HEK293 (cell line): ENCODE data around the gene MRM1.

Experiments used
- CTCF ChIA-PET: fragments of 350-600 bp; formaldehyde crosslinking; extraction: SDS; loops from one replicate; lab custom pipeline; 2021; ENCODE audit warnings: antibody characterized with exemption; lab: Yijun Ruan, JAX
- POLR2A ChIA-PET: fragments of 300-600 bp; formaldehyde crosslinking; extraction: SDS; loops from one replicate; lab custom pipeline; 2020; ENCODE audit warnings: antibody characterized with exemption, inconsistent platforms; lab: Yijun Ruan, JAX
- H3K27ac ChIP-seq: fragments of 200-500 bp; sonication (Bioruptor generic); 2 replicates; pipeline ENCODE4 v1.5.1; 2014; ENCODE audit warnings: low read depth, low read length, control low read depth, inconsistent platforms; ENCODE audit errors: extremely low read depth
- H3K36me3 ChIP-seq, 2 experiments: fragments of 200-500 bp in 1 of 2; sonication (Bioruptor generic) in 1 of 2; 1 replicate in 1 of 2; 2 replicates in 1 of 2; pipeline ENCODE4 v1.5.1; 2014 to 2017; ENCODE audit warnings: inconsistent platforms in 2 of 2, low read length in 2 of 2; ENCODE audit not compliant: control insufficient read depth in 2 of 2, insufficient read depth in 1 of 2
- H3K4me1 ChIP-seq: fragments of 200-500 bp; sonication (Bioruptor generic); 2 replicates; pipeline ENCODE4 v1.5.1; 2014; ENCODE audit warnings: mild to moderate bottlenecking, low read length, inconsistent platforms; ENCODE audit not compliant: control insufficient read depth, insufficient read depth
- H3K4me3 ChIP-seq: 2 replicates; pipeline ENCODE4 v1.5.1; 2011; ENCODE audit warnings: low read depth, mild to moderate bottlenecking, control low read depth, low read length, moderate library complexity
- H3K9me3 ChIP-seq: fragments of 200-500 bp; sonication (Bioruptor generic); 2 replicates; pipeline ENCODE4 v1.5.1; 2014; ENCODE audit warnings: low read depth, low read length, inconsistent platforms; ENCODE audit not compliant: control insufficient read depth, insufficient read depth
- FEZF1 ChIP-seq: fragments of 450-650 bp; formaldehyde crosslinking; IDR thresholded peaks from 2 replicates; pipeline ENCODE4 v1.5.1; 2016; ENCODE audit warnings: missing biosample characterization, missing genetic modification characterization
- GLIS1 ChIP-seq: fragments of 450-650 bp; formaldehyde crosslinking; IDR thresholded peaks from 2 replicates; pipeline ENCODE4 v1.5.1; 2016; ENCODE audit warnings: missing biosample characterization, missing genetic modification characterization
- IKZF3 ChIP-seq: fragments of 450-650 bp; IDR thresholded peaks from 2 replicates; pipeline ENCODE4 v1.5.0; 2018; ENCODE audit warnings: missing biosample characterization, mild to moderate bottlenecking, missing genetic modification characterization, moderate library complexity
- KLF7 ChIP-seq: fragments of 450-650 bp; formaldehyde crosslinking; IDR thresholded peaks from 2 replicates; pipeline ENCODE4 v1.5.1; 2016; ENCODE audit warnings: missing biosample characterization, missing genetic modification characterization, borderline replicate concordance
- KLF9 ChIP-seq: fragments of 450-650 bp; formaldehyde crosslinking; IDR thresholded peaks from 2 replicates; pipeline ENCODE4 v1.5.1; 2016; ENCODE audit warnings: missing biosample characterization, missing genetic modification characterization, low read depth
- SCRT2 ChIP-seq: fragments of 450-650 bp; formaldehyde crosslinking; IDR thresholded peaks from 2 replicates; pipeline ENCODE4 v1.5.1; 2016; ENCODE audit warnings: missing biosample characterization, missing genetic modification characterization
- SP2 ChIP-seq: fragments of 450-650 bp; formaldehyde crosslinking; IDR thresholded peaks from 2 replicates; pipeline ENCODE4 v1.5.1; 2016; ENCODE audit warnings: missing biosample characterization, missing genetic modification characterization
- ZIC2 ChIP-seq: fragments of 450-650 bp; formaldehyde crosslinking; IDR thresholded peaks from 2 replicates; pipeline ENCODE4 v1.5.1; 2016; ENCODE audit warnings: missing biosample characterization, missing genetic modification characterization
- ZNF10 ChIP-seq: fragments of 450-650 bp; formaldehyde crosslinking; IDR thresholded peaks from 2 replicates; pipeline ENCODE4 v1.5.1; 2017; ENCODE audit warnings: missing biosample characterization, missing genetic modification characterization
- ZNF366 ChIP-seq: fragments of 450-650 bp; formaldehyde crosslinking; conservative IDR thresholded peaks from 2 replicates; pipeline ENCODE4 v1.5.1; 2016; ENCODE audit warnings: missing biosample characterization, missing genetic modification characterization
- ZNF394 ChIP-seq: fragments of 450-650 bp; formaldehyde crosslinking; IDR thresholded peaks from 2 replicates; pipeline ENCODE4 v1.5.1; 2016; ENCODE audit warnings: missing biosample characterization, missing genetic modification characterization, mild to moderate bottlenecking, moderate library complexity, borderline replicate concordance
- ZNF530 ChIP-seq: fragments of 450-650 bp; formaldehyde crosslinking; IDR thresholded peaks from 2 replicates; pipeline ENCODE4 v1.5.1; 2016; ENCODE audit warnings: low read depth, missing biosample characterization, missing genetic modification characterization
- TF ChIP-seq, protein P1 (sequence below): fragments of 450-650 bp; formaldehyde crosslinking; IDR thresholded peaks from 2 replicates; pipeline ENCODE4 v1.5.1; 2016; ENCODE audit warnings: missing biosample characterization, missing genetic modification characterization
- TF ChIP-seq, protein P2 (sequence below): fragments of 450-650 bp; formaldehyde crosslinking; IDR thresholded peaks from 2 replicates; pipeline ENCODE4; 2016; ENCODE audit warnings: missing biosample characterization, missing genetic modification characterization
- TF ChIP-seq, protein P3 (sequence below): fragments of 450-650 bp; formaldehyde crosslinking; IDR thresholded peaks from 2 replicates; pipeline ENCODE4 v1.5.1; 2016; ENCODE audit warnings: missing biosample characterization, missing genetic modification characterization
- TF ChIP-seq, protein P4 (sequence below): fragments of 450-650 bp; formaldehyde crosslinking; IDR thresholded peaks from 2 replicates; pipeline ENCODE4 v1.5.1; 2017; ENCODE audit warnings: missing biosample characterization, missing genetic modification characterization
- TF ChIP-seq, protein P5 (sequence below): fragments of 450-650 bp; formaldehyde crosslinking; IDR thresholded peaks from 2 replicates; pipeline ENCODE4 v1.5.1; 2016; ENCODE audit warnings: missing biosample characterization, missing genetic modification characterization
- TF ChIP-seq, protein P6 (sequence below): fragments of 450-650 bp; formaldehyde crosslinking; IDR thresholded peaks from 2 replicates; pipeline ENCODE4 v1.5.1; 2016; ENCODE audit warnings: missing biosample characterization, missing genetic modification characterization, borderline replicate concordance
- TF ChIP-seq, protein P7 (sequence below): fragments of 450-650 bp; formaldehyde crosslinking; IDR thresholded peaks from 2 replicates; pipeline ENCODE4 v1.5.1; 2016; ENCODE audit warnings: missing biosample characterization, missing genetic modification characterization
- TF ChIP-seq, protein P8 (sequence below): fragments of 450-650 bp; formaldehyde crosslinking; IDR thresholded peaks from 2 replicates; pipeline ENCODE4 v1.5.1; 2016; ENCODE audit warnings: missing biosample characterization, missing genetic modification characterization

Gene MRM1

DNA sequence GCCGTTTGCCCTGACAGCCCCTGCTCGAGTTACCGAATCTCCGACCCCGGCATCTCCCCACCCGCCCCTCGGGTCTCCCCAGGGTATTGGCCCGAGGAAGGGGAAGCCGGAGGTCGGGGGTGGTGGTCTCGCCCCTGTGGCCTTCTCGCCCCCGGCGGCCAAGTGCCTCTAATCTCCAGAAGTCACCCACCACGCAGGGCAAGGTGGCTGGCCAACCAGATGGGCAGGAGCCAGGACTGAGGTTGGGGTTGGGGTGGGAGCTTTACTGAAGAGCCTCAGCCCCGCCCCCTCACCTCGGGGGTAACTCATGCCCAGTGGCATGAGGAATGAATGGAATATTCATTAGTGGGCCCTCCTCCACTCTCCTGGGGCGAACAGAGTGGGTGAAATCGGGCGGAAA lies 9.1 kb upstream of the MRM1 start:
- ChIA-PET POLR2A (interaction anchor here (1.2 to 3.4 kb wide), 3 partner anchors 10 to 58 kb away, joined by 3 to 70 read pairs (median 26); partner anchors contain the start of genes GGNBP2, MRM1 and MYO19), CTCF (interaction anchor here (0.6 to 3.0 kb wide), 4 partner anchors 10 to 439 kb away, joined by 3 to 32 read pairs (median 6); partner anchors contain the start of gene MRM1)
- peaks cover 10% of the 10 kb centered on the region; the same call in 1 of the 2 replicates for H3K4me1 ChIP-seq
- H3K4me3 ChIP-seq = peak overlapping the region; percentile 77
- peak overlapping the region; percentile 86; the same call in 1 of the 2 replicates for H3K27ac ChIP-seq
- H3K36me3 ChIP-seq = peaks cover 16 to 68% of the 10 kb centered on the region in 2 experiments
- H3K9me3 ChIP-seq = no peaks in the 10 kb centered on the region
- TF ChIP-seq, protein P1, sequence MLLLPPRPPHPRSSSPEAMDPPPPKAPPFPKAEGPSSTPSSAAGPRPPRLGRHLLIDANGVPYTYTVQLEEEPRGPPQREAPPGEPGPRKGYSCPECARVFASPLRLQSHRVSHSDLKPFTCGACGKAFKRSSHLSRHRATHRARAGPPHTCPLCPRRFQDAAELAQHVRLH = no peak
- TF ChIP-seq, protein P2, sequence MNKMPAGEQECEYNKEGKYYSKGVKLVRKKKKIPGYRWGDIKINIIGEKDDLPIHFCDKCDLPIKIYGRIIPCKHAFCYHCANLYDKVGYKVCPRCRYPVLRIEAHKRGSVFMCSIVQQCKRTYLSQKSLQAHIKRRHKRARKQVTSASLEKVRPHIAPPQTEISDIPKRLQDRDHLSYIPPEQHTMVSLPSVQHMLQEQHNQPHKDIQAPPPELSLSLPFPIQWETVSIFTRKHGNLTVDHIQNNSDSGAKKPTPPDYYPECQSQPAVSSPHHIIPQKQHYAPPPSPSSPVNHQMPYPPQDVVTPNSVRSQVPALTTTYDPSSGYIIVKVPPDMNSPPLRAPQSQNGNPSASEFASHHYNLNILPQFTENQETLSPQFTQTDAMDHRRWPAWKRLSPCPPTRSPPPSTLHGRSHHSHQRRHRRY (tag by site-specific recombination) = no peak
- TF ChIP-seq FEZF1 (tag by site-specific recombination) = no peak
- TF ChIP-seq ZIC2 (tag by site-specific recombination) = peak; percentile 38; the same call in 1 of the 2 replicates
- no peak for TF ChIP-seq ZNF366 (tag by site-specific recombination)
- TF ChIP-seq, protein P3, sequence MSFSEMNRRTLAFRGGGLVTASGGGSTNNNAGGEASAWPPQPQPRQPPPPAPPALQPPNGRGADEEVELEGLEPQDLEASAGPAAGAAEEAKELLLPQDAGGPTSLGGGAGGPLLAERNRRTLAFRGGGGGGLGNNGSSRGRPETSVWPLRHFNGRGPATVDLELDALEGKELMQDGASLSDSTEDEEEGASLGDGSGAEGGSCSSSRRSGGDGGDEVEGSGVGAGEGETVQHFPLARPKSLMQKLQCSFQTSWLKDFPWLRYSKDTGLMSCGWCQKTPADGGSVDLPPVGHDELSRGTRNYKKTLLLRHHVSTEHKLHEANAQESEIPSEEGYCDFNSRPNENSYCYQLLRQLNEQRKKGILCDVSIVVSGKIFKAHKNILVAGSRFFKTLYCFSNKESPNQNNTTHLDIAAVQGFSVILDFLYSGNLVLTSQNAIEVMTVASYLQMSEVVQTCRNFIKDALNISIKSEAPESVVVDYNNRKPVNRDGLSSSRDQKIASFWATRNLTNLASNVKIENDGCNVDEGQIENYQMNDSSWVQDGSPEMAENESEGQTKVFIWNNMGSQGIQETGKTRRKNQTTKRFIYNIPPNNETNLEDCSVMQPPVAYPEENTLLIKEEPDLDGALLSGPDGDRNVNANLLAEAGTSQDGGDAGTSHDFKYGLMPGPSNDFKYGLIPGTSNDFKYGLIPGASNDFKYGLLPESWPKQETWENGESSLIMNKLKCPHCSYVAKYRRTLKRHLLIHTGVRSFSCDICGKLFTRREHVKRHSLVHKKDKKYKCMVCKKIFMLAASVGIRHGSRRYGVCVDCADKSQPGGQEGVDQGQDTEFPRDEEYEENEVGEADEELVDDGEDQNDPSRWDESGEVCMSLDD (tag by site-specific recombination) = no peak
- TF ChIP-seq ZNF394 (tag by site-specific recombination) = no peak
- TF ChIP-seq IKZF3 = peak; percentile 13; the same call in 1 of the 2 replicates
- TF ChIP-seq, protein P4, sequence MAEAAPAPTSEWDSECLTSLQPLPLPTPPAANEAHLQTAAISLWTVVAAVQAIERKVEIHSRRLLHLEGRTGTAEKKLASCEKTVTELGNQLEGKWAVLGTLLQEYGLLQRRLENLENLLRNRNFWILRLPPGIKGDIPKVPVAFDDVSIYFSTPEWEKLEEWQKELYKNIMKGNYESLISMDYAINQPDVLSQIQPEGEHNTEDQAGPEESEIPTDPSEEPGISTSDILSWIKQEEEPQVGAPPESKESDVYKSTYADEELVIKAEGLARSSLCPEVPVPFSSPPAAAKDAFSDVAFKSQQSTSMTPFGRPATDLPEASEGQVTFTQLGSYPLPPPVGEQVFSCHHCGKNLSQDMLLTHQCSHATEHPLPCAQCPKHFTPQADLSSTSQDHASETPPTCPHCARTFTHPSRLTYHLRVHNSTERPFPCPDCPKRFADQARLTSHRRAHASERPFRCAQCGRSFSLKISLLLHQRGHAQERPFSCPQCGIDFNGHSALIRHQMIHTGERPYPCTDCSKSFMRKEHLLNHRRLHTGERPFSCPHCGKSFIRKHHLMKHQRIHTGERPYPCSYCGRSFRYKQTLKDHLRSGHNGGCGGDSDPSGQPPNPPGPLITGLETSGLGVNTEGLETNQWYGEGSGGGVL (tag by site-specific recombination) = no peak; the same call in 1 of the 2 replicates
- TF ChIP-seq, protein P5, sequence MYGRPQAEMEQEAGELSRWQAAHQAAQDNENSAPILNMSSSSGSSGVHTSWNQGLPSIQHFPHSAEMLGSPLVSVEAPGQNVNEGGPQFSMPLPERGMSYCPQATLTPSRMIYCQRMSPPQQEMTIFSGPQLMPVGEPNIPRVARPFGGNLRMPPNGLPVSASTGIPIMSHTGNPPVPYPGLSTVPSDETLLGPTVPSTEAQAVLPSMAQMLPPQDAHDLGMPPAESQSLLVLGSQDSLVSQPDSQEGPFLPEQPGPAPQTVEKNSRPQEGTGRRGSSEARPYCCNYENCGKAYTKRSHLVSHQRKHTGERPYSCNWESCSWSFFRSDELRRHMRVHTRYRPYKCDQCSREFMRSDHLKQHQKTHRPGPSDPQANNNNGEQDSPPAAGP (tag by site-specific recombination) = no peak
- no peak for TF ChIP-seq SCRT2 (tag by site-specific recombination)
- no peak for TF ChIP-seq ZNF530 (tag by site-specific recombination)
- no peak for TF ChIP-seq ZNF10 (tag by site-specific recombination)
- peak; percentile 55 for TF ChIP-seq GLIS1 (tag by site-specific recombination)
- TF ChIP-seq, protein P6, sequence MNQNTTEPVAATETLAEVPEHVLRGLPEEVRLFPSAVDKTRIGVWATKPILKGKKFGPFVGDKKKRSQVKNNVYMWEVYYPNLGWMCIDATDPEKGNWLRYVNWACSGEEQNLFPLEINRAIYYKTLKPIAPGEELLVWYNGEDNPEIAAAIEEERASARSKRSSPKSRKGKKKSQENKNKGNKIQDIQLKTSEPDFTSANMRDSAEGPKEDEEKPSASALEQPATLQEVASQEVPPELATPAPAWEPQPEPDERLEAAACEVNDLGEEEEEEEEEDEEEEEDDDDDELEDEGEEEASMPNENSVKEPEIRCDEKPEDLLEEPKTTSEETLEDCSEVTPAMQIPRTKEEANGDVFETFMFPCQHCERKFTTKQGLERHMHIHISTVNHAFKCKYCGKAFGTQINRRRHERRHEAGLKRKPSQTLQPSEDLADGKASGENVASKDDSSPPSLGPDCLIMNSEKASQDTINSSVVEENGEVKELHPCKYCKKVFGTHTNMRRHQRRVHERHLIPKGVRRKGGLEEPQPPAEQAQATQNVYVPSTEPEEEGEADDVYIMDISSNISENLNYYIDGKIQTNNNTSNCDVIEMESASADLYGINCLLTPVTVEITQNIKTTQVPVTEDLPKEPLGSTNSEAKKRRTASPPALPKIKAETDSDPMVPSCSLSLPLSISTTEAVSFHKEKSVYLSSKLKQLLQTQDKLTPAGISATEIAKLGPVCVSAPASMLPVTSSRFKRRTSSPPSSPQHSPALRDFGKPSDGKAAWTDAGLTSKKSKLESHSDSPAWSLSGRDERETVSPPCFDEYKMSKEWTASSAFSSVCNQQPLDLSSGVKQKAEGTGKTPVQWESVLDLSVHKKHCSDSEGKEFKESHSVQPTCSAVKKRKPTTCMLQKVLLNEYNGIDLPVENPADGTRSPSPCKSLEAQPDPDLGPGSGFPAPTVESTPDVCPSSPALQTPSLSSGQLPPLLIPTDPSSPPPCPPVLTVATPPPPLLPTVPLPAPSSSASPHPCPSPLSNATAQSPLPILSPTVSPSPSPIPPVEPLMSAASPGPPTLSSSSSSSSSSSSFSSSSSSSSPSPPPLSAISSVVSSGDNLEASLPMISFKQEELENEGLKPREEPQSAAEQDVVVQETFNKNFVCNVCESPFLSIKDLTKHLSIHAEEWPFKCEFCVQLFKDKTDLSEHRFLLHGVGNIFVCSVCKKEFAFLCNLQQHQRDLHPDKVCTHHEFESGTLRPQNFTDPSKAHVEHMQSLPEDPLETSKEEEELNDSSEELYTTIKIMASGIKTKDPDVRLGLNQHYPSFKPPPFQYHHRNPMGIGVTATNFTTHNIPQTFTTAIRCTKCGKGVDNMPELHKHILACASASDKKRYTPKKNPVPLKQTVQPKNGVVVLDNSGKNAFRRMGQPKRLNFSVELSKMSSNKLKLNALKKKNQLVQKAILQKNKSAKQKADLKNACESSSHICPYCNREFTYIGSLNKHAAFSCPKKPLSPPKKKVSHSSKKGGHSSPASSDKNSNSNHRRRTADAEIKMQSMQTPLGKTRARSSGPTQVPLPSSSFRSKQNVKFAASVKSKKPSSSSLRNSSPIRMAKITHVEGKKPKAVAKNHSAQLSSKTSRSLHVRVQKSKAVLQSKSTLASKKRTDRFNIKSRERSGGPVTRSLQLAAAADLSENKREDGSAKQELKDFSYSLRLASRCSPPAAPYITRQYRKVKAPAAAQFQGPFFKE (tag by site-specific recombination) = no peak
- TF ChIP-seq SP2 = peak; percentile 61
- TF ChIP-seq, protein P7, sequence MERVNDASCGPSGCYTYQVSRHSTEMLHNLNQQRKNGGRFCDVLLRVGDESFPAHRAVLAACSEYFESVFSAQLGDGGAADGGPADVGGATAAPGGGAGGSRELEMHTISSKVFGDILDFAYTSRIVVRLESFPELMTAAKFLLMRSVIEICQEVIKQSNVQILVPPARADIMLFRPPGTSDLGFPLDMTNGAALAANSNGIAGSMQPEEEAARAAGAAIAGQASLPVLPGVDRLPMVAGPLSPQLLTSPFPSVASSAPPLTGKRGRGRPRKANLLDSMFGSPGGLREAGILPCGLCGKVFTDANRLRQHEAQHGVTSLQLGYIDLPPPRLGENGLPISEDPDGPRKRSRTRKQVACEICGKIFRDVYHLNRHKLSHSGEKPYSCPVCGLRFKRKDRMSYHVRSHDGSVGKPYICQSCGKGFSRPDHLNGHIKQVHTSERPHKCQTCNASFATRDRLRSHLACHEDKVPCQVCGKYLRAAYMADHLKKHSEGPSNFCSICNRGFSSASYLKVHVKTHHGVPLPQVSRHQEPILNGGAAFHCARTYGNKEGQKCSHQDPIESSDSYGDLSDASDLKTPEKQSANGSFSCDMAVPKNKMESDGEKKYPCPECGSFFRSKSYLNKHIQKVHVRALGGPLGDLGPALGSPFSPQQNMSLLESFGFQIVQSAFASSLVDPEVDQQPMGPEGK (tag by site-specific recombination) = peak; percentile 40; the same call in 1 of the 2 replicates
- TF ChIP-seq, protein P8, sequence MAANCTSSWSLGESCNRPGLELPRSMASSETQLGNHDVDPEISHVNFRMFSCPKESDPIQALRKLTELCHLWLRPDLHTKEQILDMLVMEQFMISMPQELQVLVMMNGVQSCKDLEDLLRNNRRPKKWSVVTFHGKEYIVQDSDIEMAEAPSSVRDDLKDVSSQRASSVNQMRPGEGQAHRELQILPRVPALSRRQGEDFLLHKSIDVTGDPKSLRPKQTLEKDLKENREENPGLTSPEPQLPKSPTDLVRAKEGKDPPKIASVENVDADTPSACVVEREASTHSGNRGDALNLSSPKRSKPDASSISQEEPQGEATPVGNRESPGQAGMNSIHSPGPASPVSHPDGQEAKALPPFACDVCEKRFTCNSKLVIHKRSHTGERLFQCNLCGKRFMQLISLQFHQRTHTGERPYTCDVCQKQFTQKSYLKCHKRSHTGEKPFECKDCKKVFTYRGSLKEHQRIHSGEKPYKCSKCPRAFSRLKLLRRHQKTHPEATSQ = no peak
- TF ChIP-seq KLF7 (tag by site-specific recombination) = no peak
- peak; percentile 57 for TF ChIP-seq KLF9
